ENCODE data around the gene HSF5.
"Not testable (repeated sequence)": the region's sequence is repeated elsewhere in the genome, so short reads cannot be mapped to it uniquely, and the experiment has no call there.

The HSF5 gene

GRCh38 chr17:58413684-58414083 lies 74.5 kb downstream of the HSF5 start:
- DNase-seq (ENCODE audit: low read depth in 2 of 2): no peak

- no peak for DNase-seq (ENCODE audit: low read depth in 2 of 2)
Measured at GRCh38 chr17:58412961-58413586, 75.1 kb downstream of the HSF5 start.

DNA sequence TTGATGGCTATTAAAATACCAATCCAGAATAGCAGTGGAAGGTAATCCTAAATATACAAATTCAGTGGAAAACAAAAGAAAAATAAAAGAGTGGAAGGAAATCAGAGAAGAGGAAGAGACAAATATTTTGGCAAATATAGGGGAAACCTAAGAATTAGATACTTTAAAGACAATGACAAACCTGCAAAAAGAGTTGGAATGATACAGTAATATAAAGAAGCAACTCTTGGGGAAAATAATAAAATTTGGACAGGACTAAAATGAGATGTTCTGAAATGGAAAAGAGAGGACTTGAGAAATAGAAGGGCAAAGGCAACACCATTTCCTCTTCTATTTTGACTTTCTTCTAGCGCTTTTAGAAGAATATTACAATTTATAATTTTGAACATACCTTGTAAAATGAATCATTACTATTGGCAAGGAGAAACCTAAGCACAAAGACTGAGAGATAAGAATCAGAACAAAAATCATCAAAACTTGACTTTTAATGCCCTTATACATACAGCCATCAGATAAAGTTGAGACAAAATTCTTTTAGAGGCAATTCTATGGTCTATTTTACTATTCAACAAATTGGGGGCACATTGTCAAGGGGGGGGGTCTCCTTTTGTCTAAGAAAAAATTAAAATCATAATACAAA lies 76.0 kb downstream of the HSF5 start:
- no peak for DNase-seq (ENCODE audit: low read depth in 2 of 2)

- no peak for DNase-seq (ENCODE audit: low read depth in 2 of 2)
Measured at GRCh38 chr17:58411408-58411894, 76.8 kb downstream of the HSF5 start.

GRCh38 chr17:58410714-58411407 lies 77.3 kb downstream of the HSF5 start:
- DNase-seq (ENCODE audit: low read depth in 2 of 2): no peak

DNA sequence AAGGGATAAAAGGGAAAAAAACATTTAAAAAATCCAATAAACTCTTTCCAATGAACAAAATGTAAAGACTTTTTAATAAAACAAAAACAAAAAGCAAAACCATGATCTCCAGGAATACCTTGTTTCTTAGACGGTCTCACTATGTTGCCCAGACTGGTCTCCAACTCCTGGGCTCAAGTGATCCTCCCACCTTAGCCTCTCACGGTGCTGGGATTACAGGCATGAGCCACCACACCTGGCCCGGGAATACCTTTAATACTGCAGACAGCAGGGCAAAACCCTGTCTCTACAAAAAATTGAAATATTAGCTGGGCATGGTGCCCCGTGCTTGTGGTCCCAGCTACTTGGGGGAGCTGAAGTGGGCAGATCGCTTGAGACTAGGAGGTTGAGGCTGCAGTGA lies 78.8 kb downstream of the HSF5 start:
- DNase-seq (ENCODE audit: low read depth in 2 of 2): no peak

GRCh38 chr17:58403311-58403710 lies 84.9 kb downstream of the HSF5 start:
- DNase-seq (ENCODE audit: low read depth in 2 of 2): no peak

GRCh38 chr17:58402679-58403078 lies 85.5 kb downstream of the HSF5 start:
- no peak for DNase-seq (ENCODE audit: low read depth in 2 of 2)

- DNase-seq (ENCODE audit: low read depth in 2 of 2): no peak
Measured at GRCh38 chr17:58402047-58402446, 86.2 kb downstream of the HSF5 start.

- DNase-seq (ENCODE audit: low read depth in 2 of 2): no peak
Measured at GRCh38 chr17:58401287-58401686, 86.9 kb downstream of the HSF5 start.

DNA sequence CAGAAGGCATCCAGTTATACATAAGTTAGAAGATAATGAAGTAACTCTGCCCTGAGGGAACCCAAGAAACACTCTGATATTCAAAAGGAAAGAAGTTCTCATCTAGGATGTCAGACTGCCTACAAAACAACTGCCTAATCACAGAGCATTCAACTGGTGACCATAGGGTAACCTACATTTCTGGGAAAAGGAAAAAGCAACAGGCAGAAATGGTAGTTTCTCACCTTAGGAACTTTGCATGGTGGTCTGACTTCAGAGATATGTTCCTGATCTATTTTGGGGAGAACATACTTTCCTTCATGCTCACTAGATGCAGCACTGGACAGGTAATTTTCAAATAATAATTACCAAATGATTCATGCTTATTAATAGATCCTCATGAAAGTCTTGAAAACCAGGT lies 87.4 kb downstream of the HSF5 start:
- DNase-seq (ENCODE audit: low read depth in 2 of 2): no peak

DNA sequence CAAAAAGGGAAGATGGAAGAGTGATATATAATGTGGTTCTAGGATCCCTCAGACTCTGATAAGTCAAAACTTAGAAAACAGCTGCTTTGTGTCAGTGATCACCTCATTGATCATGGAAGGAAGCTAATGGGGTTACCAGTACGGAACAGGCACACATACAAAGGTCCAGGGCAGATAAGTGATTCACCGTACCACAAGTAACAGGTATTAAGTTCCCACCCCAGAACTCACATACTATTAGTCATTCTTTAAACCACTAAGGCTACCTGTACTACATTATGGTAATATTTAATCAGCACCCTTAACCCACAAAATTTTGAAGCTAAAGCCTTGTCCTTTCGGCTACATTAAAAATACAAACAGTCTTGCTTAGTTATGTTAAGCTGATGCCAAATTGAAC lies 88.2 kb downstream of the HSF5 start:
- no peak for DNase-seq (ENCODE audit: low read depth in 2 of 2)

GRCh38 chr17:58398574-58399266 lies 89.5 kb downstream of the HSF5 start:
- DNase-seq (ENCODE audit: low read depth in 2 of 2): no peak

DNA sequence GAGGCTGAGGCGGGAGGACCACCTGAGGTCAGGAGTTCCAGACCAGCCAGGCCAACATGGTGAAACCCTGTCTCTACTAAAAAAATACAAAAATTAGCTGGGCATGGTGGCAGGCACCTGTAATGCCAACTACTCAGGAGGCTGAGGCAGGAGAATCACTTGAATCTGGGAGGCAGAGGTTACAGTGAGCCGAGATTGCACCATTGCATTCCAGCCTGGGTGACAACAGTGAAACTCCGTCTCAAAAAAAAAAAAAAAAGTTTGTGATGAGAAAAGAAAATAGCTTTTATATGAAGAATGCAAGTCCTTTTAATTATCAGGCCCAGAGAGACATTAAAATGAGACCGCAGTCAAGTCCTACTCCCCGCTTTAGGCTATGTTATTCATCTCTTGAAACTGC lies 90.8 kb downstream of the HSF5 start:
- DNase-seq (ENCODE audit: low read depth in 2 of 2): not testable (repeated sequence)

- DNase-seq (ENCODE audit: low read depth in 2 of 2): no peak
Measured at GRCh38 chr17:58396173-58396572, 92.0 kb downstream of the HSF5 start.

GRCh38 chr17:58394534-58395223 lies 93.5 kb downstream of the HSF5 start:
- no peak for DNase-seq (ENCODE audit: low read depth in 2 of 2)

GRCh38 chr17:58391302-58391984 lies 96.8 kb downstream of the HSF5 start:
- no peak for DNase-seq (ENCODE audit: low read depth in 2 of 2)

- DNase-seq (ENCODE audit: low read depth in 2 of 2): no peak
Measured at GRCh38 chr17:58390884-58391283, 97.3 kb downstream of the HSF5 start.

DNA sequence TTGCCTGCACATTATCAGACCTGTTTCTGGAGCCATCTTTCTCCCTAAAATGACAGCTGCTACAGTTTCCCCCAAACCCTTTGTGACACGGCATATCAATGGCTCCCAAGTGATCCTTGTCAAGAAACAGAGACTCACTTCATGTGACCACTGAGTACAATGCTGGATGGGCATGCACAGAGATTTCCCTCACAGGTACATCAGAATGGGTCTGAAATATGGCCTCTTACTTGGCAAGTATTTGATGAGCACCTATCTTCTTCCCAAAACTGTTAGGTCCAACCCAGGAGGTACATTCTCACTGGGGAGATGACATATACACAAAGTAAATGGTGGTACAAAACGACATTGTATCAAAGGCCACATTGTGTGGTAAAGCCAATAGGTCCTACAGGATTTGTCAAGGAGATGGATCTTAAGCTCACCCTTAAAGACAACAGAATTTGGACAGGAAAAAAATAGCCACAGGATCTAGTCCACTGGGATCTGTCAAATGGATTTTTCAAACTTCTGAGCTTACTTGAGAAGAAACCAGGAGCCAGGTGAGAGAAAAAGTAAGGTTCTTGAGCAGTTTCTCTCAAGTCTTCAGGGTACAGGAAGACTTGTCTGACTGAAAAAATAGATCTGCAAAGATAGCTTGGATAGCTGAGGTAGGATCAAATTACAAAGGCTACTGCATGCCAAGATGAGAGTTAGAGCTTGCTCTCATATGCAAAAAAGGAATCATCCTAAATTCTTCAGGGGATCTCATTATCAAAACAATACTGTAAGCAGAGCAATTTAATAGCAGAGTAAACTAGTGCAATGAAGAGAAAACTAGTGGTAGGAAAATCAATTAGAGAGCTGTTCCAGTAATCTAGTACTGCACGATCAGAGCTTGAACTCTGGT lies 99.7 kb downstream of the HSF5 start:
- no peak for DNase-seq (ENCODE audit: low read depth in 2 of 2)

- DNase-seq (ENCODE audit: low read depth in 2 of 2): no peak
Measured at GRCh38 chr17:58387834-58388233, 100.4 kb downstream of the HSF5 start.

Measured in stimulated activated CD8-positive, alpha-beta memory T cell treated with anti-CD3 and anti-CD28 coated beads, Interleukin-2, amount 100 ng/mL, for 1 hour (primary cell).